Vagina (tissue), 2 donors: ENCODE results near the gene TMEM95.

Experiments used
- CTCF ChIP-seq, 3 experiments: fragments of 450-650 bp in 2 of 3; fragments of 200-600 bp in 1 of 3; sonication (generic) in 1 of 3; IDR thresholded peaks; one replicate each; pipeline ENCODE4 v1.5.1; 2017 to 2019; ENCODE audit warnings: antibody characterized with exemption in 3 of 3, mild to moderate bottlenecking in 2 of 3, moderate library complexity in 2 of 3
- POLR2A ChIP-seq, 2 donors: fragments of 450-650 bp; IDR thresholded peaks; one replicate each; pipeline ENCODE4 v1.6.1; 2017; ENCODE audit warnings: antibody characterized with exemption in 2 of 2, mild to moderate bottlenecking in 2 of 2, moderate library complexity in 2 of 2
- POLR2AphosphoS5 ChIP-seq, 2 donors: sonication (generic); formaldehyde crosslinking; IDR thresholded peaks; one replicate each; pipeline ENCODE4 v1.9.0; 2017; ENCODE audit warnings: antibody characterized with exemption in 2 of 2, mild to moderate bottlenecking in 2 of 2, low read depth in 1 of 2; ENCODE audit not compliant: insufficient read depth in 1 of 2

GRCh38 chr17:7391307-7391706 lies 36.4 kb downstream of the TMEM95 start:
- TF ChIP-seq CTCF (IDR thresholded peaks at IDR 0.05) = no peak
- TF ChIP-seq POLR2AphosphoS5 (IDR thresholded peaks at IDR 0.05; ENCODE audit: insufficient read depth in 1 of 2, low read depth in 1 of 2) = no peak
- no peak for TF ChIP-seq POLR2A (IDR thresholded peaks at IDR 0.05)
